GM20000 (cell line): ENCODE results near the gene LRRC4C.
"Not testable (repeated sequence)": the region's sequence is repeated elsewhere in the genome, so short reads cannot be mapped to it uniquely, and the experiment has no call there.

Source experiments
- DNase-seq: peaks from one replicate; pipeline ENCODE4 v3.0.0; 2012; ENCODE audit warnings: low spot score
- CTCF ChIP-seq: IDR thresholded peaks from 2 replicates; pipeline ENCODE4 v1.5.1; 2012; ENCODE audit warnings: mild to moderate bottlenecking, control low read depth; ENCODE audit errors: extremely low read depth, missing control alignments

LRRC4C gene

GRCh38 chr11:40885250-40885954 lies 574.0 kb downstream of the LRRC4C start:
- no peak for TF ChIP-seq CTCF
- no peak for DNase-seq

DNA sequence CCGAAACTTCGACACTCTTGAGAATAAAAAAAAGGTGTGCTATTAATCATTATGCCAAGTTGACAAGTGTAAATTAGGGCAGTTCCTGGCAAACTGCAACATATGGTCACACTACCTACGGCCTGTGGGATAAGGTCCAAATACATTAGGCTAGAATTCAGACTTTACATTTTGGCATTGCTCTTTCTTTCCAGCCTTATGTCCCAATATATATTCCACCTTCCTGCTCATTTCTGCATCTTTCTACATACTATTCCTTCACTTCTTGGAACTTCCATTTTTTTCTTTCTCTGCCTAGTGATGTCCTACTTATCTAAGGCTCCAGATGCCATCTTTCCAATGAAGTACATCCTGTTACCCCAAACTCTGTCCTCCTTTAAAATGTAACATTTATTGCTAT lies 577.2 kb downstream of the LRRC4C start:
- no peak for DNase-seq
- TF ChIP-seq CTCF, result no peak

- DNase-seq, result no peak
- TF ChIP-seq CTCF, result no peak
These were observed 579.5 kb downstream of the LRRC4C start for GRCh38 chr11:40879911-40880310.

GRCh38 chr11:40877981-40878380 lies 581.5 kb downstream of the LRRC4C start:
- no peak for DNase-seq

GRCh38 chr11:40877256-40877655 lies 582.2 kb downstream of the LRRC4C start:
- TF ChIP-seq CTCF, result no peak
- no peak for DNase-seq

More at GRCh38 chr11:40877981-40878380, 581.5 kb downstream of the LRRC4C start:
- no peak for TF ChIP-seq CTCF

DNA sequence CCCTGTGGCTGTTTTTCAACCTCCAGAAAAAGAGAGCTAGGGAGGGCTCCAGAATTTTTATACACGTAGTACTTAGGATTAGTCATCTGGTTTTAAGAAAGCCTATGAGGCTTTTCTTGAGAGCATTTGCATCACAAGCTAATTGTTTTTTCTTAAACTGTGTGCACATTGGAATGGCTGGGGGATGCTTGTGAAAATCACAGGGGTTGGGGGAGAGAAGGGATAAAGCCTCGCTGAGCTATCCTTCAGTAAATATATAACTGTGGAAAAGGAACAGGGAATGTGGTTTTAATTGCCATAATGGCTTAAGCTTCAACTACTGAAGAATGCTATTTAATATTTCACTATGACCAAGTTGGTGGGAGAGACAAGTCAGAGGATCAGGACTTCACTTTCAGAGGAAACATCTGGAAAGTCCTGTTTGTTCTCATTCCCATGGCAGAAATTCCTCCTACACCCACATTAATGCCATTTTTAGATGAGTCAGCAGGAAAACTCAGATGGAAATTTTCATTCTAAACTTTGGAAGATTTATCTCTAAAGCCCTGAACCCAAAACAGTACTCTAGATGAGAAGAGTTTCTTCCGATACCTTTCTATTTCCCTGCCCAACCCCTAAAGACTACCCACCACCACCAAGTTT lies 591.3 kb downstream of the LRRC4C start:
- DNase-seq, result no peak
- TF ChIP-seq CTCF, result no peak

DNA sequence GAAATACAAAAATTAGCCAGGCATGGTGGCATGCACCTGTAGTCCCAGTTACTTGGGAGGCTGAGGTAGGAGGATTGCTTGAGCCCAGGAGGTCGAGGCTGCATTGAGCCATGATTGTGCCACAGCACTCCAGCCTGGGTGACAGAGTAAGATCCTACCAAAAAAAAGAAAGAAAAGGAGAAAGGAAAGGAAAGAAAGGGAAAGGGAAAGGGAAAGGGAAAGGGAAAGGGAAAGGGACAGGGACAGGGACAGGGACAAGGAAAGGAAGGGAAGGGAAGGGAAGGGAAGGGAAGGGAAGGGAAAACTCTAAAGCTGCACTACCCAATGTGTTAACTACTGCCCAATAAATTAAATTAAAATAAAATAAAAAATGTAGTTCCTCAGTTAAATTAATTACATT lies 601.7 kb downstream of the LRRC4C start:
- DNase-seq, result not testable (repeated sequence)

DNA sequence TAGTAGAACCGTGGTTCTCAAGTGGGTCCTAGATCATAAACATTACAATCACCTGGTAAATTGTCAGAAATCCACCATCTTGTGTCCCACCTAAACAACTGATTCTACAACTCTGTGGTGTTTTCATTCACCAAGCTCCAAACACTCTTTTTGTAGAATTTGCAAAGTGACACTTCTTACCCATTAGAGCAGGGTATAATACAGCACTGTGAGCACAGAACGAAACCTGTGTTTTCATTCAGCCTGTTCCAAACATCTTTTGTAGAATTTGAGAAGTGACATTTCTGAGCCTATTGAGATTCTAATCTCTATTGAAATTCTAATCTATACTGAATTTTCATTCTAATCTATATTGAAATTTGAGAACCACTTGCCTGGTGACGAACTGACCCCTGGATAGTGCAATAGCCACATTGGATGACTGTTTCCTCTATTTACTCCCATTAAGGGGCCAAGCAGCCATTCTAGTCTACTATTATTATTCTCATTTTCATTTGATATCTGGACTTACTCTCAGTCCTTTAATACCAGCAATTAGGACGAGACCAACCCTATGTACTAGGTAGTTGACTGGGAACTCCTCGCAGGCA lies 616.6 kb downstream of the LRRC4C start:
- TF ChIP-seq CTCF, result no peak
- DNase-seq, result no peak
